ENCODE data around the gene PSME3.

PSME3 gene

GRCh38 chr17:42792545-42792944, 40.7 kb upstream of the PSME3 start:
- DNase-seq (ENCODE audit: extremely low spot score), result no peak
- POLR2A ChIA-PET, result interaction anchor here (1.0 to 2.0 kb wide), 2 partner anchors 12 to 19 kb away, joined by 3 to 14 read pairs; partner anchors contain the start of genes VPS25 and WNK4
- CTCF ChIA-PET, result no interaction called here
- no peak for TF ChIP-seq LEF1 (IDR thresholded peaks at IDR 0.05; ENCODE audit: borderline replicate concordance)
- no peak for TF ChIP-seq FOXK2 (IDR thresholded peaks at IDR 0.05)
- TF ChIP-seq CTBP1 (IDR thresholded peaks at IDR 0.05; ENCODE audit: borderline replicate concordance), result no peak
- no peak for TF ChIP-seq ZNF384 (IDR thresholded peaks at IDR 0.05)
- no peak for TF ChIP-seq L3MBTL2 (conservative IDR thresholded peaks at IDR 0.05)
- no peak for TF ChIP-seq BHLHE40 (IDR thresholded peaks at IDR 0.05; ENCODE audit: borderline replicate concordance)
- TF ChIP-seq HDGF (IDR thresholded peaks at IDR 0.05; ENCODE audit: borderline replicate concordance), result no peak
- no peak for TF ChIP-seq ARNT (IDR thresholded peaks at IDR 0.05)
- TF ChIP-seq NFRKB (IDR thresholded peaks at IDR 0.05), result no peak
- TF ChIP-seq, protein P1, sequence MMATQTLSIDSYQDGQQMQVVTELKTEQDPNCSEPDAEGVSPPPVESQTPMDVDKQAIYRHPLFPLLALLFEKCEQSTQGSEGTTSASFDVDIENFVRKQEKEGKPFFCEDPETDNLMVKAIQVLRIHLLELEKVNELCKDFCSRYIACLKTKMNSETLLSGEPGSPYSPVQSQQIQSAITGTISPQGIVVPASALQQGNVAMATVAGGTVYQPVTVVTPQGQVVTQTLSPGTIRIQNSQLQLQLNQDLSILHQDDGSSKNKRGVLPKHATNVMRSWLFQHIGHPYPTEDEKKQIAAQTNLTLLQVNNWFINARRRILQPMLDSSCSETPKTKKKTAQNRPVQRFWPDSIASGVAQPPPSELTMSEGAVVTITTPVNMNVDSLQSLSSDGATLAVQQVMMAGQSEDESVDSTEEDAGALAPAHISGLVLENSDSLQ (IDR thresholded peaks at IDR 0.05), result no peak
- TF ChIP-seq SP1 (IDR thresholded peaks at IDR 0.05), result no peak
- no peak for TF ChIP-seq FOXA1 (IDR thresholded peaks at IDR 0.05)
- no peak for TF ChIP-seq ELF4 (IDR thresholded peaks at IDR 0.05)
- no peak for TF ChIP-seq SUZ12 (IDR thresholded peaks at IDR 0.05)
- TF ChIP-seq TARDBP (IDR thresholded peaks at IDR 0.05), result no peak
- TF ChIP-seq FOXM1 (IDR thresholded peaks at IDR 0.05; ENCODE audit: borderline replicate concordance), result no peak

GRCh38 chr17:42795061-42795460, 38.1 kb upstream of the PSME3 start:
- DNase-seq (ENCODE audit: extremely low spot score), result no peak
- ChIA-PET POLR2A (interaction anchor here (1.6 kb wide), 1 partner anchor 29 kb away, joined by 5 read pairs; the partner anchor contains the start of gene BECN1), CTCF (no interaction called here)
- TF ChIP-seq FOXA1 (IDR thresholded peaks at IDR 0.05) (no peak), CTBP1 (IDR thresholded peaks at IDR 0.05; ENCODE audit: borderline replicate concordance) (no peak), LEF1 (IDR thresholded peaks at IDR 0.05; ENCODE audit: borderline replicate concordance) (no peak), NFRKB (IDR thresholded peaks at IDR 0.05) (no peak), FOXK2 (IDR thresholded peaks at IDR 0.05) (no peak), HDGF (IDR thresholded peaks at IDR 0.05; ENCODE audit: borderline replicate concordance) (no peak), SP1 (IDR thresholded peaks at IDR 0.05) (no peak), ELF4 (IDR thresholded peaks at IDR 0.05) (no peak), BHLHE40 (IDR thresholded peaks at IDR 0.05; ENCODE audit: borderline replicate concordance) (no peak), TARDBP (IDR thresholded peaks at IDR 0.05) (no peak), ARNT (IDR thresholded peaks at IDR 0.05) (no peak), L3MBTL2 (conservative IDR thresholded peaks at IDR 0.05) (no peak)
- TF ChIP-seq, protein P1 (IDR thresholded peaks at IDR 0.05), result no peak

DNA sequence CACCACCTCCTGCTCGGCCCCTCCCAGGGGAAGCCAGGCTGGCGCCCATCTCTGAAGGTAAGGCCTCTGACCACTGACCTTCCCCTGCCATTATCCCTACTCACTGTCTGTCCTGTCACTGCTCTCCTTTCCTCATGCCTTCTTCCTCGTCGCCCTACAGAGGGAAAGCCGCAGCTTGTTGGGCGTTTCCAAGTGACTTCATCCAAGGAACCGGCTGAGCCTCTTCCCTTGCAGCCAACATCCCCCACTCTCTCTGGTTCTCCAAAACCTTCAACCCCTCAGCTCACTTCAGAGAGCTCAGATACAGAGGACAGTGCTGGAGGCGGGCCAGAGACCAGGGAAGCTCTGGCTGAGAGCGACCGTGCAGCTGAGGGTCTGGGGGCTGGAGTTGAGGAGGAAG, 37.7 kb upstream of the PSME3 start:
- TF ChIP-seq NFRKB (IDR thresholded peaks at IDR 0.05) (no peak), LEF1 (IDR thresholded peaks at IDR 0.05; ENCODE audit: borderline replicate concordance) (no peak), CTBP1 (IDR thresholded peaks at IDR 0.05; ENCODE audit: borderline replicate concordance) (no peak), L3MBTL2 (conservative IDR thresholded peaks at IDR 0.05) (no peak), FOXA1 (IDR thresholded peaks at IDR 0.05) (no peak), ARNT (IDR thresholded peaks at IDR 0.05) (no peak), SP1 (IDR thresholded peaks at IDR 0.05) (no peak), BHLHE40 (IDR thresholded peaks at IDR 0.05; ENCODE audit: borderline replicate concordance) (no peak), HDGF (IDR thresholded peaks at IDR 0.05; ENCODE audit: borderline replicate concordance) (no peak), FOXK2 (IDR thresholded peaks at IDR 0.05) (no peak), ELF4 (IDR thresholded peaks at IDR 0.05) (no peak), FOXM1 (IDR thresholded peaks at IDR 0.05; ENCODE audit: borderline replicate concordance) (no peak), TARDBP (IDR thresholded peaks at IDR 0.05) (no peak), ZNF384 (IDR thresholded peaks at IDR 0.05) (no peak)
- TF ChIP-seq, protein P1 (IDR thresholded peaks at IDR 0.05), result no peak
- CTCF ChIA-PET, result interaction anchor here (0.7 kb wide), 1 partner anchor 32 kb away, joined by 3 read pairs; no protein-coding TSS in a partner anchor
- DNase-seq (ENCODE audit: extremely low spot score), result no peak
- POLR2A ChIA-PET, result interaction anchor here (1.4 to 1.6 kb wide), 2 partner anchors 22 to 29 kb away, joined by 5 to 6 read pairs; partner anchors contain the start of genes BECN1 and VPS25

DNA sequence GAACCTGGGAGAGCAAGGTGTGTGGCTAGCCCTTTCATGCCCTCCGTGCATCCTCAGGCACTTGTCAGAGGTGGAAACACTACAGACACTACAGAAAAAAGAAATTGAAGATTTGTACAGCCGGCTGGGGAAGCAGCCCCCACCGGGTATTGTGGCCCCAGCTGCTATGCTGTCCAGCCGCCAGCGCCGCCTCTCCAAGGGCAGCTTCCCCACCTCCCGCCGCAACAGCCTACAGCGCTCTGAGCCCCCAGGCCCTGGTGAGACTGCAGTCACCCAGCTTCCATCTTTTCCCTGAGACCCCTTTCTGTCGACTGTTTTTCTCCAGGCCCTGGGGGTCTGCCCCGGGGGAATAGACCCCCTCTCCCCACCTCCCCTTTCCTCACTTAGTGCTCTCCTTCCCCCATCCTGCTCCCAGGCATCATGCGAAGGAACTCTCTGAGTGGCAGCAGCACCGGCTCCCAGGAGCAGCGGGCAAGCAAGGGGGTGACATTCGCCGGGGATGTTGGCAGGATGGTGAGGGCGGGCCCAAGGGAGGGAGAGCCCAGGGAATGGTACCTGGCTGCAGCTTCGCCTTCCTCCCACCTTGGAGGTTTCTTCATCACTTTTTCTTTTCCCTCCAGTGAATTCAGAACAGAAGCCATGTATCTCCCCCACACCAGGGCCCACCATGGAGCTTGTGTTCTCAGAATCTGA, 37.0 kb upstream of the PSME3 start:
- ChIA-PET CTCF (interaction anchor here (0.7 kb wide), 1 partner anchor 33 kb away, joined by 3 read pairs; no protein-coding TSS in a partner anchor), POLR2A (interaction anchor here (1.4 to 1.6 kb wide), 2 partner anchors 23 to 28 kb away, joined by 5 to 6 read pairs; partner anchors contain the start of genes BECN1 and VPS25)
- DNase-seq (ENCODE audit: extremely low spot score), result no peak
- TF ChIP-seq FOXK2 (IDR thresholded peaks at IDR 0.05), result no peak

GRCh38 chr17:42797067-42798007, 35.9 kb upstream of the PSME3 start:
- no peak for DNase-seq (ENCODE audit: extremely low spot score)
- CTCF ChIA-PET, result interaction anchor here (0.9 kb wide), 1 partner anchor 11 kb away, joined by 3 read pairs; no protein-coding TSS in a partner anchor
- TF ChIP-seq BHLHE40 (IDR thresholded peaks at IDR 0.05; ENCODE audit: borderline replicate concordance) (no peak), LEF1 (IDR thresholded peaks at IDR 0.05; ENCODE audit: borderline replicate concordance) (no peak), TARDBP (IDR thresholded peaks at IDR 0.05) (no peak), FOXK2 (IDR thresholded peaks at IDR 0.05) (no peak), NFRKB (IDR thresholded peaks at IDR 0.05) (no peak), L3MBTL2 (conservative IDR thresholded peaks at IDR 0.05) (no peak), FOXA1 (IDR thresholded peaks at IDR 0.05) (no peak), ARNT (IDR thresholded peaks at IDR 0.05) (no peak), ELF4 (IDR thresholded peaks at IDR 0.05) (no peak), ZNF384 (IDR thresholded peaks at IDR 0.05) (no peak), SUZ12 (IDR thresholded peaks at IDR 0.05) (no peak), FOXM1 (IDR thresholded peaks at IDR 0.05; ENCODE audit: borderline replicate concordance) (no peak), CTBP1 (IDR thresholded peaks at IDR 0.05; ENCODE audit: borderline replicate concordance) (no peak), HDGF (IDR thresholded peaks at IDR 0.05; ENCODE audit: borderline replicate concordance) (no peak), SP1 (IDR thresholded peaks at IDR 0.05) (no peak)
- TF ChIP-seq, protein P1 (IDR thresholded peaks at IDR 0.05), result no peak
- POLR2A ChIA-PET, result interaction anchor here (0.6 to 2.1 kb wide), 5 partner anchors 17 to 66 kb away, joined by 3 to 16 read pairs (median 3); partner anchors contain the start of genes VPS25 and WNK4

Measured in HEK293T (cell line).